SK-N-SH (cell line): ENCODE measurements around the gene NCOR2. TPM values are rescaled to one million over a fixed set of nuclear protein-coding genes. Genes with fewer than 3 reads are reported as not detected.

Experiments used
- CTCF ChIP-seq: fragments of 200-600 bp; sonication (generic); IDR thresholded peaks from 2 replicates; pipeline ENCODE4 v1.6.1; 2017; ENCODE audit warnings: antibody characterized with exemption, mild to moderate bottlenecking, moderate library complexity
- GABPA ChIP-seq: IDR thresholded peaks from 2 replicates; pipeline ENCODE4 v1.4.0; 2012; ENCODE audit warnings: low read depth, mild to moderate bottlenecking
- MXI1 ChIP-seq: IDR thresholded peaks from 2 replicates; pipeline ENCODE4 v1.6.1; 2012; ENCODE audit warnings: mild to moderate bottlenecking, low read depth, low read length, improper control_type of control experiment
- NFIC ChIP-seq: IDR thresholded peaks from 2 replicates; pipeline ENCODE4 v1.4.0; 2012; ENCODE audit warnings: borderline replicate concordance
- REST ChIP-seq: IDR thresholded peaks from 2 replicates; pipeline ENCODE4 v1.6.1; 2012; ENCODE audit warnings: mild to moderate bottlenecking, low read depth, low read length, moderate library complexity
- RFX5 ChIP-seq: IDR thresholded peaks from 2 replicates; pipeline ENCODE4 v1.6.1; 2012; ENCODE audit warnings: mild to moderate bottlenecking, improper control_type of control experiment, low read length
- TAF1 ChIP-seq: IDR thresholded peaks from 2 replicates; pipeline ENCODE4 v1.6.1; 2012; ENCODE audit warnings: low read depth, mild to moderate bottlenecking, low read length, moderate library complexity, borderline replicate concordance
- USF1 ChIP-seq: IDR thresholded peaks from 2 replicates; pipeline ENCODE4 v1.4.0; 2012; ENCODE audit warnings: low read depth, borderline replicate concordance
- polyA plus RNA-seq, 3 experiments: library from polyadenylated mRNA; depleted of rRNA; stranded (reverse); fragments of >200 nt; gene quantifications; 2 replicates each; pipeline ENCODE4 v1.2.3, GENCODE V29; 2012

NCOR2 gene
- polyA plus RNA-seq, 1 of the 3 experiments (the other 2 are of a cell fraction), result 19.0 TPM

GRCh38 chr12:124518051-124518932 lies 49.1 kb downstream of the NCOR2 start (continued):
- TF ChIP-seq REST (no peak), MXI1 (0 out of 2 replicates have a peak, but pooled peaks have one; percentile 37), GABPA (no peak), RFX5 (no peak), CTCF (no peak), TAF1 (0 out of 2 replicates have a peak, but pooled peaks have one; percentile 24), USF1 (0 out of 2 replicates have a peak, but pooled peaks have one; percentile 12), NFIC (peak; percentile 87)
